ENCODE results near the gene LMO2.
A peak's percentile ranks its signal among the peaks of the same experiment; 100 is the strongest.
"Not testable (repeated sequence)": the region's sequence is repeated elsewhere in the genome, so short reads cannot be mapped to it uniquely, and the experiment has no call there.

Gene LMO2

DNA sequence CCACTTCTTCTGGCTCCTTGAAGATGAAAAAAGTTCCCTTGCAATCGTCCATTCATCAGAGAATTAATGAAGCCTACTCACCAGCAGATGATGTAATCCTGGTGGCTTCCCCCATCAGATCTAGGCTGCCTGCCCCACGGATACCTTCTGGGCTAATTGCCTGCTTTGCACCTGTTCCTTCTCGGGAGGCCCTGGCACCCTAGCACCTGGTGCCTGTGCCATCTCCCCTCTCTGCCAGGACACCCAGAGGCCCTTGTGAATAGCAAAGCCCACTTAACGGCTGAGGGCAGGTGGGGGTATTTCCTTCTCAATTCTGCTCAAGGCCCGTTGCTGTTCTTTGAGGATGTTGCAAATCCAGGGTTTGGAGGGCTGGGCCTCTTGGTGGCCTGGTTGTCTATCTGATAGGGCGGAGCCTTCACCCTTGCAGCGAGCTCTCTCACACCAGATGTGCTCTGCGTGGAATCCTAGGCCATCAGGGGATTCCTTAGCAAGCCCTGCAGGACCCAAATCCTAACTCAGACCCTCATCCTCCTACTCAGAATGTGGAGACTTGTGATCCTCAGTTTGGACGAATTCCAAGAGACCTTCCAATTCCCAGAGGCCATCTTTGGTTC is at the start of gene LMO2:
LMO2 (minus strand) TSS at position 363 of the 614 bp plus-strand sequence. CDS start 22,360 bp downstream, outside the sequence.
- peak; percentile 89 for DNase-seq
- in situ Hi-C loops (cut with MboI; ENCODE audit: low pct_unique_long_range_greater_than_20kb, low sequenced_read_pairs): no loop called here

DNA sequence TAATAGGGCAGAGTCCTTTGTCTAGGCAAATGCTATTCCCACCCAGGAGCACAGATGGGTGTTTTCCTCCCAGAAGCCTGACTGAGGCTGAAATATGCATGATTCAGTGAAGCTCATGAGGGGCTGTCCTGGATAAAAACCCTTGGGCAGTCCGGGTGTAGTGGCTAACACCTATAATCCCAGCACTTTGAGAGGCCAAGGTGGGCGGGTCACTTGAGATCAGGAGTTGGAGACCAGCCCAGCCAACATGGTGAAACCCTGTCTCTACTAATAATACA is 48.6 kb upstream of the LMO2 start:
- in situ Hi-C loops (cut with MboI; ENCODE audit: low pct_unique_long_range_greater_than_20kb, low sequenced_read_pairs): no loop called here
- DNase-seq: no peak

DNA sequence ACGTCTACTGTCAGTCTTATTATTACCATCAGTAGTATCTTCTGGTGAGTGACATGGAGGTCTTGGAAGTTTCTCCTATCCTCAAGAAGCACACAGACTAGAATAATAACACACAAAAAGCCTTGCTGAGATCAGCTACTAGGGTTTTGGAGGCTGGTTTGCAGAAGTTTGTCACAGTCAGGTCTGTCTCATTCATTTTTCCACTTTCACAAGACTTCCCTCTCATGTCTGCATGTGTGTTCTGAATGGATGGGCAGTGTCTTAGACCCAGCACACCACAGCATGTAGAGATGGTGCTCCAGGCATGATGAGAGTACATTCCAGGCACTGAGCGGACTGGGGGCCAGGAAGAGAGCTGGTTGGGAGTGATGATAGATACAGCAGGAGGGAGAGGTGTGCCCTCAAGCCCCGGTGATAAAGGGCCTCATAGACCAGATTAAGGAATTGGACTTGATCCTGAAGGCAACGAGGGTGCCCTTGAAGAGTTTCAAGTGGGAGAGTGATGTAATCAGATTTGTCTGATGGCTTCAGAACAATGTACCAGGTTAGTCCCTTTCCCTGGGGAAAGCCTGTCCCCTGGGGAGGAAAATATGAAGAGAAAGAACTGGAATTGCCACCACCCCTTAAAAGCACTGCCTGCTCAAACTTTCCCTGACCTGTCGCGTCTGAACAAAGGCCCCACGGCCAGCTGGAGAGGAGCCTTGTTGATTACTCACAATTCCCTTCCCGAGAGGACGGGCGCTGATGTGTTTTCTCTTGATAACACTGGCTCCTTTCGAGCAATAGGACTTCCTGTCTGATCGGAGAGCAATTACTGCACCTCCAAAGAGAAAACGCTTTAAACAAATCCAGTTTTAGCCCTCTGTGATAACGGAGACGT is 45.1 kb upstream of the LMO2 start:
- in situ Hi-C loops (cut with MboI; ENCODE audit: low pct_unique_long_range_greater_than_20kb, low sequenced_read_pairs): no loop called here
- no peak for DNase-seq

- in situ Hi-C loops (cut with MboI; ENCODE audit: low pct_unique_long_range_greater_than_20kb, low sequenced_read_pairs): no loop called here
- DNase-seq: no peak
These were observed 43.9 kb upstream of the LMO2 start for GRCh38 chr11:33935461-33936456.

GRCh38 chr11:33935005-33935404 is 43.1 kb upstream of the LMO2 start:
- in situ Hi-C loops (cut with MboI; ENCODE audit: low pct_unique_long_range_greater_than_20kb, low sequenced_read_pairs): no loop called here
- DNase-seq: no peak

DNA sequence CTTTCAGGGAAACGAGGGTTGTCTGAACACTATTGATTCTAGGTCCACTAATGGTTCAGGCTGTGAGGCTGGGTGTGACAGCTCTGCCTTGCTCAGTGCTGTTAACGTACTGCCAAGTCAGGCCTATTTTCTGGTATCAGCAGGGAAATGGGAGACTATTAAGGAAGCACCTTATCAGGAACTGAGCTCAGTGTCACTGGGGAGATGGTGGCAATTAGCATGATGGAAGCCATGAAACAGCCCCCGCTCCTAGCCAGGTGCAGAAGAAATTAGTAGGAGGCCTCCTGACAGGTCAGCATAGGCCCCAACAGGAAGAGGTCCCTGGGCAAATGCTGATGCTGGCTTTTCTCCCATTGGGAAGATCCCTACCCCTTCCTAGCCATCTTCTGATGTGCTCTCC is 42.6 kb upstream of the LMO2 start:
- in situ Hi-C loops (cut with MboI; ENCODE audit: low pct_unique_long_range_greater_than_20kb, low sequenced_read_pairs): no loop called here
- DNase-seq: no peak

GRCh38 chr11:33933602-33934001 is 41.7 kb upstream of the LMO2 start:
- in situ Hi-C loops (cut with MboI; ENCODE audit: low pct_unique_long_range_greater_than_20kb, low sequenced_read_pairs): no loop called here
- DNase-seq: no peak

DNA sequence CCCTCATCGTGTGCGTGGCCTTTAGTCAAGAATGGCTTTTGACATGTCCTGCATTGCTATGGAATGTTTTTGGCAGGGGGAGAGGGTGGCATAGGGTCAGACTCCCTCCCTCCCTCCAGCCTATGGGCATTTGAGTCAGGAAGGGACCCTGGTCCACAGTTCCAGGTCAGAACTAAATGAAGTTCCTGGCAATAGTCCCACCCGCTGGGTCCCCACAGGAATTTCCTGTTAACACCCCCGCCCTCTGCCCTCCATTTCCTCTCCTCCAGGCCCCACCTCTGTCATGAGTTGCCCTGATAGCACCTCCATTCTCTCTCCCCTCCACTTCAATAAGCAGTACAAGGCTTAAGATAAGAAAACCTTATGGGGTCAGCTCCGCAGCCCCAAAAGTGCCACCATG is 40.8 kb upstream of the LMO2 start:
- in situ Hi-C loops (cut with MboI; ENCODE audit: low pct_unique_long_range_greater_than_20kb, low sequenced_read_pairs): no loop called here
- DNase-seq: no peak

DNA sequence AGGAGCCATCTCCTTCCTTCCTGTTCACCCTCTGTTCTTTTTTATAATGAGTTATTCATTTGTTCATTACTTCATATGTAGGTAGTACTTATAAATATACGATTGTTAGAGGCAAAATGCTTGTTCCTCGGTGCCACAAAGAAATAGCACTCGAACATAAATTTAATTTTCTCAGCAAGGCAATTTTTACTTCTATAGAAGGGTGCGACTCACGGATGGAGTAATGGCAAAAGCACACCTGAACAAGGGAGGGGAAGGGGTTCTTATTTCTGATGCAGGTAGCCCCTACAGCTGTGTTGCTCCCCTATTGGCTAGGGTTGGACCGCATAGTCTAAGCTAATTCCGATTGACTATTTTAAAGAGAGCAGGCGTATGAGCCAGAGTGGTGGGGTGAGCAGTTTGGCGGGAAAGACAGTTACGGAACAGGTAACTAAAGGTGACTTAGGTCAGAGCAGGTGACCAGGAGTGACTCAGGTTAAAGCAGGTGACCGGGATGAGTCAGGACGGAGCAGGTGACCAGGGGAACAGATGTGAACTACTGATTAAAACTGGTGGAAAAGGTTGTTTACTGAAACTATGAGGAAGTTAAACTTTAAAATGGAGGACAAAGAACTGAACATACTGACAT is 40.0 kb upstream of the LMO2 start:
- not testable (repeated sequence) for DNase-seq

GRCh38 chr11:33931067-33931466 is 39.2 kb upstream of the LMO2 start:
- no peak for DNase-seq
- in situ Hi-C loops (cut with MboI; ENCODE audit: low pct_unique_long_range_greater_than_20kb, low sequenced_read_pairs): no loop called here

More for the DNA sequence above, 40.0 kb upstream of the LMO2 start:
- in situ Hi-C loops (cut with MboI; ENCODE audit: low pct_unique_long_range_greater_than_20kb, low sequenced_read_pairs): not testable (repeated sequence)

GRCh38 chr11:33930317-33931021 is 38.6 kb upstream of the LMO2 start:
- peak; percentile 97 for DNase-seq
- in situ Hi-C loops (cut with MboI; ENCODE audit: low pct_unique_long_range_greater_than_20kb, low sequenced_read_pairs): no loop called here

- no peak for DNase-seq
- in situ Hi-C loops (cut with MboI; ENCODE audit: low pct_unique_long_range_greater_than_20kb, low sequenced_read_pairs): no loop called here
These were observed 36.7 kb upstream of the LMO2 start for GRCh38 chr11:33928564-33928963.

DNA sequence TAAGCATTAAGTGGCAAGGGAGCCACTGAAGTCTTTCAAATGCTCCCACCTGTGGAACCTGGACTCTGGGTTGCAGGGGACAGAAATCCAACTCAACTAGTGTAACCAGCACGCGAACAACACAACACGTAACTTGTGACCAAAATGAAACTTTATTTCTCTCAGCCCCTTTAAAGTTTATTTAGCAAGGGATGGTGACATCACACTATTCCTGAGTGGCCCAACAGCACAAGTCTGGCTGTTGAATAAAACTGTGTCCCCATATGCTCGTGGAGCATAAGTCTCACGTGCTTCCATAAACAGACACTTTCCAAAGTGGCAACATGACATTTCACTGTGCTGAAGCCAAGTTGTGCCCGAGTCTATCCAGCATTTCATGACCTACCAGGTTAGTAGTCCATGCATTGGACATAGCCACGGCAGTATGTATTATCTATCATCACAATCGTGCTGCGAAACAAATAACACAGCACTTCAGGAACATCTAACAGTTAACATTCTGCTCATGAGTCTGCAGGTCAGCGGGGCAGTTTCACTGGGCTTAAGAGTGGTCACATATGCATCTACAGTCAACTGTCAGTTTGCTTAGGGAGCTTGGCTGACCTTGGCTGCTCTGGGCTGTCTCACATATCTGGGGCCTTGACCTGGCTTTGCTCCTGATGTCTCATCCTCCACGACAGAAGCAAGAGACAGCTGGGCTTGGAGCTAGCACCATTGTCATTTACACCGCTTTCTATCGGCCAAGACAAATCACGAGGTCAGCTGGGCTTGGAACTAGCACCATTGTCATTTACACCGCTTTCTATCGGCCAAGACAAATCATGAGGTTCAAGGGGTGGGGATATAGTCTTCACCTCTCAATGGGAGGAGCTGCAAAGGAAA is 35.0 kb upstream of the LMO2 start:
- DNase-seq: no peak
- in situ Hi-C loops (cut with MboI; ENCODE audit: low pct_unique_long_range_greater_than_20kb, low sequenced_read_pairs): no loop called here

DNA sequence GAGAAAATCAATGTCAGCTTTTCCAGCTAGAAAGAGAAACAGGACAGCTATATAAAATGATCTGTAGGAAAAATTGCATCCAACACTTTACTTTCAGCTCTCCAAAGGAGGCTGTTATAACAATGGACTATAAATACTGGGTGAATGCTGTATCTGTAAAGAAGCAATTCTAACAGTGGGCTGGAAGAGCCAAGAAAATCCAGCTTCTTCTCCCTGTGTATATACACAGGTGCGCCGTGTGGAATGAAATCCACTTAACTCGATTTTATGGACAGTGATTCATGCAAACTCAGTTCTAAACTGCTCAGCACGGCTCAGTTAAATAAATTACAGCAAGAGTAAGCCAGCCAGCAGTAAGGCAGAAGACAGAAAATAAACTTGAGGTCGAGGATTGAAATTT is 32.5 kb upstream of the LMO2 start:
- in situ Hi-C loops (cut with MboI; ENCODE audit: low pct_unique_long_range_greater_than_20kb, low sequenced_read_pairs): no loop called here

GRCh38 chr11:33923626-33924025 is 31.8 kb upstream of the LMO2 start:
- DNase-seq: no peak
- in situ Hi-C loops (cut with MboI; ENCODE audit: low pct_unique_long_range_greater_than_20kb, low sequenced_read_pairs): no loop called here

More for the DNA sequence above, 32.5 kb upstream of the LMO2 start:
- no peak for DNase-seq

DNA sequence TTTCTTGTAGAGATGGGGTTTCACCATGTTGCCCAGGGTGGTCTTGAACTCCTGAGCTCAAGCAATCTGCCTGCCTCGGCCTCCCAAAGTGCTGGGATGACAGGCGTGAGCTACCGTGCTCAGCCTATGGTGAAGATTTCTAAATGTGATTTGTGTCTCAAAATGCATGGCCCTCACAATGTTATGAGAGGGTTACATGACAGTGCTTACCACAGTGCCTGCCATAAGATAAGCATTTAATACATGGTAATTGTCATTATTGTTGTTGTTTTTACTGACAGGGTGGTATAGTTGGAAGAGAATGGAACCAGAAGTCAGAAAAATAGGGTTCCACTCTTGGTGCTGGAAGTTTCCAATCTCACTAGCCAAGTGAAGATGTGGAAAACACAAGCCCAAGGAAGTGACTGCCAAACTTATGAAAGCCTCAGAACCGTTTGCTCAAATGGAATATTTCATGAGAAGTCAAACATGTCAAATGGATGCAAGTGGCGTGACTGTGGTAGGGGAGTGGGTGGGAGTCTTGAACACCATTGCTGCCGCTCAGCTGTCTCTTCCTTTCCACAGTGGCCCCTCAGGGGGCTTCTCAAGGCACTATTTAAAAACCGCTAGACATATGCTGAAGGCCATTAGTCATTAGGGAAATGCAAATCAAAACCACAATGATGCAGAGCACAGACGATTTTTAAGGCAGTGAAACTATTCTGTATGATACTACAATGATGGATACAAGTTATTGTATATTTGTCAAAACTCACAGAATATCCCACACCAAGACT is 29.1 kb upstream of the LMO2 start:
- DNase-seq: peak; percentile 68
- in situ Hi-C loops (cut with MboI; ENCODE audit: low pct_unique_long_range_greater_than_20kb, low sequenced_read_pairs): no loop called here

GRCh38 chr11:33919645-33920044 is 27.8 kb upstream of the LMO2 start:
- in situ Hi-C loops (cut with MboI; ENCODE audit: low pct_unique_long_range_greater_than_20kb, low sequenced_read_pairs): no loop called here
- DNase-seq: peak; percentile 71
